HFFc6 (cell line): ENCODE measurements around the gene PDGFRB. TPM values are rescaled to one million over a fixed set of nuclear protein-coding genes. Genes with fewer than 3 reads are reported as not detected.

Experiments used
- DNase-seq: peaks from one replicate; pipeline ENCODE4 v3.0.0-alpha.2; 2018
- H3K27ac Mint-ChIP-seq: 2 replicates; pipeline ENCODE4 v1.8.0; 2020; ENCODE audit warnings: mild to moderate bottlenecking, mixed read lengths
- H3K27me3 Mint-ChIP-seq: 2 replicates; pipeline ENCODE4 v1.8.0; 2021; ENCODE audit warnings: mild to moderate bottlenecking, moderate library complexity, mixed read lengths; ENCODE audit not compliant: insufficient read depth
- H3K36me3 Mint-ChIP-seq: 2 replicates; pipeline ENCODE4 v1.8.0; 2021; ENCODE audit warnings: low read depth, mixed read lengths
- H3K4me1 Mint-ChIP-seq: 2 replicates; pipeline ENCODE4 v1.8.0; 2020; ENCODE audit warnings: low read depth, mixed read lengths
- H3K4me3 Mint-ChIP-seq: 2 replicates; pipeline ENCODE4 v1.8.0; 2020; ENCODE audit warnings: mild to moderate bottlenecking, moderate library complexity, mixed read lengths
- H3K9me3 Mint-ChIP-seq: 2 replicates; pipeline ENCODE4 v1.8.0; 2020; ENCODE audit warnings: mild to moderate bottlenecking, mixed read lengths
- total RNA-seq, 6 experiments: library from RNA; stranded (reverse); fragmentation: NEBNext Ultra II Directional; extraction: Animal tissue kit (Norgen Biotek cat#: 25700); gene quantifications; 2 replicates in 1 of 6; 3 replicates in 5 of 6; pipeline ENCODE4 v1.2.3, GENCODE V29; 2021
- TF ChIP-seq, protein P1 (sequence below): fragments of 200-600 bp; sonication (generic); IDR thresholded peaks from 2 replicates; pipeline ENCODE4 v1.5.0; 2021; ENCODE audit warnings: antibody characterized with exemption, mild to moderate bottlenecking

PDGFRB gene
- total RNA-seq, 6 experiments from 2014 or later: 137 to 208 (median 180) TPM

DNA sequence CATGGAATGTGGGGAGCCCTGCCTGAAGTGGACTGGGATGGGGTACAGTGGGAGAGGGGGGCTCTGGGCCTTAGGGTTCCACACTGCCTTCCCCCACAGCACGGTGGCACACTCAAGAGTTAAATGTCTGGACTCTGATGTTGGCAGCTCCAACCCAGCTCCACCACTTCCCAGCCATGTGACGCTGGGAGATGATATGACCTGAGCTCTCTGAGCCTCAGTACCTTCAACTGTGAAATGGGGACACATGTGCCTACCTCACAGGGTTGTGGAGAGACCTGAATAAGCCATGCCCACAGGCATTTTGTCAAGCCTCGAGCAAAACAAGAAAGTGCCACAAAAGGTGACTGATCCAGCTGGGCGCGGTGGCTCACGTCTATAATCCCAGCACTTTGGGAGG, 3.4 kb upstream of the PDGFRB start:
- DNase-seq: no peak
- no peaks in the 10 kb centered on the region for H3K9me3 Mint-ChIP-seq
- peak overlapping the region; percentile 85 for H3K27ac Mint-ChIP-seq
- peaks cover 76% of the 10 kb centered on the region for H3K4me1 Mint-ChIP-seq
- H3K27me3 Mint-ChIP-seq: peaks cover 5% of the 10 kb centered on the region; the same call in 1 of the 2 replicates
- peaks cover 11% of the 10 kb centered on the region for H3K36me3 Mint-ChIP-seq
- TF ChIP-seq, protein P1, sequence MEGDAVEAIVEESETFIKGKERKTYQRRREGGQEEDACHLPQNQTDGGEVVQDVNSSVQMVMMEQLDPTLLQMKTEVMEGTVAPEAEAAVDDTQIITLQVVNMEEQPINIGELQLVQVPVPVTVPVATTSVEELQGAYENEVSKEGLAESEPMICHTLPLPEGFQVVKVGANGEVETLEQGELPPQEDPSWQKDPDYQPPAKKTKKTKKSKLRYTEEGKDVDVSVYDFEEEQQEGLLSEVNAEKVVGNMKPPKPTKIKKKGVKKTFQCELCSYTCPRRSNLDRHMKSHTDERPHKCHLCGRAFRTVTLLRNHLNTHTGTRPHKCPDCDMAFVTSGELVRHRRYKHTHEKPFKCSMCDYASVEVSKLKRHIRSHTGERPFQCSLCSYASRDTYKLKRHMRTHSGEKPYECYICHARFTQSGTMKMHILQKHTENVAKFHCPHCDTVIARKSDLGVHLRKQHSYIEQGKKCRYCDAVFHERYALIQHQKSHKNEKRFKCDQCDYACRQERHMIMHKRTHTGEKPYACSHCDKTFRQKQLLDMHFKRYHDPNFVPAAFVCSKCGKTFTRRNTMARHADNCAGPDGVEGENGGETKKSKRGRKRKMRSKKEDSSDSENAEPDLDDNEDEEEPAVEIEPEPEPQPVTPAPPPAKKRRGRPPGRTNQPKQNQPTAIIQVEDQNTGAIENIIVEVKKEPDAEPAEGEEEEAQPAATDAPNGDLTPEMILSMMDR: no peak
- H3K4me3 Mint-ChIP-seq: no peak overlapping the region; the same call in 1 of the 2 replicates

DNA sequence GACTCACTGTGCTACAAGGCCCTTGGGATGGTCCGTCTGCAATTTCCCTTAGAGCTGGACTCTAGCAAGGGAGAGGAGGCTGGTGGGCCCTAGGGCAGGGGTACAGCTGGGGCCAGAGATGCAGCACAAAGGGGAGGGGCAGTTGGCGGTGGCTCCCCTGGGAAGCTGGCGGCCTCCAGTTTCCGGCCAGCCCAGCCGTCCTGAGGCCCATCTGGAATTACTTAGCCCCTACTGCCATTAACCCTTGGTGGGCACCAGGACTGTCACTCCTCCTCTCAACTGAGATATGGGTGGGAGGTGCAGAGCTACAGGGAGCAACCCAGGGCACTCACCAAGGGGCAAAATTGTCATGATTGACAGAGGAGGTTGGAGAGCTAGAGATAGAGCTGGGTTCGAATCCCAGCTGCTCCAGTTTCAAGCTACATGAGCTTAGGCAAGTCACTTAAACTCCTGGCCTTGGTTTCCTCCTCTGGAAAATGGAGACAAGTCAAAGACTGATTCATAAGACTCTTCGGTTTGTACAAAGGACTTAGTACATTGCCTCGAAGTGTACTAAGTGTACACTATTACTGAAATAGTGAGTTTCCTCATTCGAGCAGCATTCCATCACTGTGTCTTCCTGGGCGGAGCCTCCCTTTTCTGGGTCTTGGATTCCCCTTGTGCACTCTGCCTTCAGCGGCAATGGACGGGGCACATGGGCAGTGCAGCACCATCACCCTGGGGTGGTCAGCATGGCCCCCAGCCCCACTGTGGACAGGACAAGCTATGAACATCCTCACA, 2.7 kb upstream of the PDGFRB start:
- H3K27me3 Mint-ChIP-seq: peaks cover 5% of the 10 kb centered on the region; the same call in 1 of the 2 replicates
- no peaks in the 10 kb centered on the region for H3K9me3 Mint-ChIP-seq
- H3K4me3 Mint-ChIP-seq: peak overlapping the region; percentile 30; the same call in 1 of the 2 replicates
- no peak for DNase-seq
- peak overlapping the region; percentile 85 for H3K27ac Mint-ChIP-seq
- H3K36me3 Mint-ChIP-seq: peaks cover 18% of the 10 kb centered on the region
- TF ChIP-seq, protein P1: no peak
- peaks cover 76% of the 10 kb centered on the region for H3K4me1 Mint-ChIP-seq

DNA sequence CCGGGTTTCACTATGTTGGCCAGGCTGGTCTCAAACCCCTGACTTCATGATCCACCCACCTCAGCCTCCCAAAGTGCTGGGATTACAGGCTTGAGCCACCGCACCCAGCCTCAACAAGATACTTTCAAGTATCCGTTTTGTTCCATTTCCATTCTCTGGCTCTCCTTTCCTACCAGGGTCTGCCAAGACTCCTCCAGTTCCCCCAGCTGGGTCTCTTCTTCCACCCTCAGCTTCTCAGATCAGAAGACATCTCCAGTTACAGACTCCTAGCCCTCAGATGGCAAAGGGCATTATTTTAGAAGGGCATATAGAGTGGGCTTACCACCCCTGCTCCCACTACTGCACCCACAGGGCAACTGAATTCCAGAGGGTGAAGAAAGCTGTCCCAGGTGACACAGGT, 1.5 kb upstream of the PDGFRB start:
- Mint-ChIP-seq H3K36me3 (peaks cover 24% of the 10 kb centered on the region), H3K4me1 (peaks cover 82% of the 10 kb centered on the region), H3K27ac (peak overlapping the region; percentile 85), H3K4me3 (peak overlapping the region; percentile 54; the same call in 1 of the 2 replicates), H3K9me3 (no peaks in the 10 kb centered on the region), H3K27me3 (peaks cover 5% of the 10 kb centered on the region; the same call in 1 of the 2 replicates)
- TF ChIP-seq, protein P1: no peak
- DNase-seq: no peak

DNA sequence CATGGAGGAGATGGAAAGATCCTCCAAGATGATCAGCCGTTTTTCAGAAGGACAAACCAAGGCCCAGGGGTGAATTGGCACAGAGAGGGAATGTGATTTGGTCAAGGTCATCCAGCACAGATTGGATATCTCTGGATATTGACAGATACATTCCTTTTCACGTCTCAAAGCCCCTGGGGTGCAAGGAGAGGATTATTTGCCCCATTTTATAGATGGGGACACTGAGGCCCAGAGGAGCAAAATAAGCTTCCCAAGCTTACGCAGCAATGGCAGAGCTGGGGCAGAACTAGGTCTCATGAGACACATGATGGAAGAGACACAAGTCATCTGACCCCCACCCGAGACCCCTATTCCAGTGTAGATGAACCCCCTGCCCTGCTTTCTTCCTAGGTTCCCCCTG, 895 bp upstream of the PDGFRB start:
- H3K36me3 Mint-ChIP-seq: peaks cover 24% of the 10 kb centered on the region
- H3K27me3 Mint-ChIP-seq: peaks cover 5% of the 10 kb centered on the region; the same call in 1 of the 2 replicates
- H3K4me1 Mint-ChIP-seq: peaks cover 78% of the 10 kb centered on the region
- no peak for DNase-seq
- peak overlapping the region; percentile 85 for H3K27ac Mint-ChIP-seq
- H3K9me3 Mint-ChIP-seq: no peaks in the 10 kb centered on the region
- peak overlapping the region; percentile 94 for H3K4me3 Mint-ChIP-seq
- TF ChIP-seq, protein P1: no peak

DNA sequence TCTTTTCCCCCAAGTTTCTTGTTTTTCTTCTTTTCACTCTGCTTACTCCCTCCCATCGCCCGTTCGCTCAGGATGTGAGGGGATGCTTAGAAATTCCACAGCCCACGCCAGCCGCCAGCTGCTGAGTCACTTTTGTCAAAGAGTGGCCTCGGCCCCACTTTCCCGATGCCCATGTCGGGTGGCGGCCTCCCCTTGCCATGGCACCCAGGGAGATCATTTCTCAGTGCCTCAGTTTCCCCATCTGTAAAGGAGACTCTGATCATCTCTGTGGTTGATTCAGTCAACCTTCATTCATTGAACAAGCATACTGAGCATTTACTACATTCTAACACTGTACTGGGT, 353 bp upstream of the PDGFRB start:
- H3K9me3 Mint-ChIP-seq: no peaks in the 10 kb centered on the region
- peaks cover 24% of the 10 kb centered on the region for H3K36me3 Mint-ChIP-seq
- H3K4me1 Mint-ChIP-seq: peaks cover 77% of the 10 kb centered on the region
- peak overlapping the region; percentile 94 for H3K4me3 Mint-ChIP-seq
- H3K27ac Mint-ChIP-seq: peak overlapping the region; percentile 85
- peaks cover 5% of the 10 kb centered on the region; the same call in 1 of the 2 replicates for H3K27me3 Mint-ChIP-seq
- DNase-seq: no peak
- TF ChIP-seq, protein P1: no peak
